Loucy (cell line): ENCODE results near the gene LMBRD2.
"Not testable (repeated sequence)": the region's sequence is repeated elsewhere in the genome, so short reads cannot be mapped to it uniquely, and the experiment has no call there.

ENCODE experiments used
- H2AFZ ChIP-seq: fragments of 200-600 bp; sonication (generic); 2 replicates; pipeline ENCODE4 v1.6.0; 2016; ENCODE audit warnings: antibody characterized with exemption, mild to moderate bottlenecking, low read length, moderate library complexity
- H3F3A ChIP-seq: fragments of 200-600 bp; 2 replicates; pipeline ENCODE4 v1.6.0; 2016; ENCODE audit warnings: antibody characterized with exemption, low read depth, mild to moderate bottlenecking
- H3K27me3 ChIP-seq: fragments of 200-600 bp; sonication (generic); 2 replicates; pipeline ENCODE4 v1.6.1; 2014; ENCODE audit warnings: low read length, mild to moderate bottlenecking; ENCODE audit not compliant: insufficient read depth, poor library complexity, severe bottlenecking
- H3K36me3 ChIP-seq: fragments of 200-600 bp; sonication (generic); 2 replicates; pipeline ENCODE4 v1.6.1; 2016; ENCODE audit warnings: low read length; ENCODE audit not compliant: insufficient read depth
- H3K4me1 ChIP-seq: fragments of 200-600 bp; sonication (generic); 2 replicates; pipeline ENCODE4 v1.5.1; 2014; ENCODE audit warnings: low read length, mild to moderate bottlenecking; ENCODE audit not compliant: insufficient read depth, poor library complexity, severe bottlenecking
- H3K4me2 ChIP-seq: fragments of 200-600 bp; sonication (generic); 2 replicates; pipeline ENCODE4 v1.6.0; 2014; ENCODE audit warnings: antibody characterized with exemption, low read length, low read depth, mild to moderate bottlenecking; ENCODE audit not compliant: poor library complexity, severe bottlenecking
- H3K4me3 ChIP-seq: fragments of 200-600 bp; sonication (generic); 2 replicates; pipeline ENCODE4 v1.5.1; 2014; ENCODE audit warnings: low read length, mild to moderate bottlenecking, mixed read lengths; ENCODE audit not compliant: poor library complexity, severe bottlenecking
- H3K79me2 ChIP-seq: fragments of 200-600 bp; sonication (generic); 2 replicates; pipeline ENCODE4 v1.6.1; 2014; ENCODE audit warnings: low read length; ENCODE audit not compliant: insufficient read depth
- H3K9ac ChIP-seq: fragments of 200-600 bp; sonication (generic); 2 replicates; pipeline ENCODE4 v1.6.0; 2014; ENCODE audit warnings: mild to moderate bottlenecking, low read depth, low read length, moderate library complexity; ENCODE audit not compliant: poor library complexity, severe bottlenecking
- H3K9me2 ChIP-seq: fragments of 200-600 bp; sonication (generic); replicated peaks from 2 replicates; pipeline ENCODE4 v1.6.1; 2016; ENCODE audit warnings: low read depth, low read length, mixed read lengths
- H3K9me3 ChIP-seq: fragments of 200-600 bp; sonication (generic); 2 replicates; pipeline ENCODE4 v1.6.1; 2014; ENCODE audit warnings: mild to moderate bottlenecking, antibody characterized with exemption, low read length, low read depth; ENCODE audit not compliant: insufficient read depth
- H4K20me1 ChIP-seq: fragments of 200-600 bp; sonication (generic); 2 replicates; pipeline ENCODE4 v1.6.0; 2014; ENCODE audit warnings: antibody characterized with exemption, low read length, mild to moderate bottlenecking; ENCODE audit not compliant: insufficient read depth, poor library complexity, severe bottlenecking
- EZH2phosphoT487 ChIP-seq: fragments of 200-600 bp; IDR thresholded peaks from 2 replicates; pipeline ENCODE4 v1.6.1; 2018; ENCODE audit warnings: antibody characterized with exemption, mild to moderate bottlenecking, moderate library complexity, borderline replicate concordance
- TF ChIP-seq, protein P1 (sequence below): fragments of 200-600 bp; sonication (generic); conservative IDR thresholded peaks from 2 replicates; pipeline ENCODE4 v1.5.1; 2014; ENCODE audit warnings: mild to moderate bottlenecking, antibody characterized with exemption, low read length

The LMBRD2 gene

DNA sequence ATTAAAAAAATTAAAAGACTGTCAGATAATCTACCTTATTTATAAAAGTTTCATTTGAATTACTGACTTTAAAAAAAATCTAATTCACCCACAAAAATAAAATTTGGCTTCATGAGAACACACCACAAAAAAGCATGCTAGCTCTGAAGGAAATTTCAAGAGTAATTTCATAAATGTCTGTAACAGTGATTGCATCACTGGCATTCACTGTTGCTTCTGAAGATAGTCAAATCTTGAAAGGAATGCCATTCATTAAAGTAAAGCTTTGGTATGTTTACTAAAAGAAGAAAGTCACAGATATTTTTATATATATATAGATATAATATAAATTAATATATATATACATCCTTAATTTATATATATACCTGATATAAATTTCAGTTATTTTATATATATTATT lies 46.6 kb upstream of the LMBRD2 start:
- H3K9me3 ChIP-seq: no peaks in the 10 kb centered on the region
- H3K4me2 ChIP-seq: no peak overlapping the region
- TF ChIP-seq, protein P1, sequence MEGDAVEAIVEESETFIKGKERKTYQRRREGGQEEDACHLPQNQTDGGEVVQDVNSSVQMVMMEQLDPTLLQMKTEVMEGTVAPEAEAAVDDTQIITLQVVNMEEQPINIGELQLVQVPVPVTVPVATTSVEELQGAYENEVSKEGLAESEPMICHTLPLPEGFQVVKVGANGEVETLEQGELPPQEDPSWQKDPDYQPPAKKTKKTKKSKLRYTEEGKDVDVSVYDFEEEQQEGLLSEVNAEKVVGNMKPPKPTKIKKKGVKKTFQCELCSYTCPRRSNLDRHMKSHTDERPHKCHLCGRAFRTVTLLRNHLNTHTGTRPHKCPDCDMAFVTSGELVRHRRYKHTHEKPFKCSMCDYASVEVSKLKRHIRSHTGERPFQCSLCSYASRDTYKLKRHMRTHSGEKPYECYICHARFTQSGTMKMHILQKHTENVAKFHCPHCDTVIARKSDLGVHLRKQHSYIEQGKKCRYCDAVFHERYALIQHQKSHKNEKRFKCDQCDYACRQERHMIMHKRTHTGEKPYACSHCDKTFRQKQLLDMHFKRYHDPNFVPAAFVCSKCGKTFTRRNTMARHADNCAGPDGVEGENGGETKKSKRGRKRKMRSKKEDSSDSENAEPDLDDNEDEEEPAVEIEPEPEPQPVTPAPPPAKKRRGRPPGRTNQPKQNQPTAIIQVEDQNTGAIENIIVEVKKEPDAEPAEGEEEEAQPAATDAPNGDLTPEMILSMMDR: no peak
- no peak for TF ChIP-seq EZH2phosphoT487
- H3K4me1 ChIP-seq: no peaks in the 10 kb centered on the region
- no peaks in the 10 kb centered on the region for H3F3A ChIP-seq
- H3K36me3 ChIP-seq: peaks cover 70% of the 10 kb centered on the region
- no peaks in the 10 kb centered on the region for H3K79me2 ChIP-seq
- H4K20me1 ChIP-seq: no peaks in the 10 kb centered on the region
- no peaks in the 10 kb centered on the region for H3K9me2 ChIP-seq
- H3K4me3 ChIP-seq: no peak overlapping the region
- no peak overlapping the region for H2AFZ ChIP-seq
- H3K9ac ChIP-seq: no peak overlapping the region
- no peaks in the 10 kb centered on the region for H3K27me3 ChIP-seq

DNA sequence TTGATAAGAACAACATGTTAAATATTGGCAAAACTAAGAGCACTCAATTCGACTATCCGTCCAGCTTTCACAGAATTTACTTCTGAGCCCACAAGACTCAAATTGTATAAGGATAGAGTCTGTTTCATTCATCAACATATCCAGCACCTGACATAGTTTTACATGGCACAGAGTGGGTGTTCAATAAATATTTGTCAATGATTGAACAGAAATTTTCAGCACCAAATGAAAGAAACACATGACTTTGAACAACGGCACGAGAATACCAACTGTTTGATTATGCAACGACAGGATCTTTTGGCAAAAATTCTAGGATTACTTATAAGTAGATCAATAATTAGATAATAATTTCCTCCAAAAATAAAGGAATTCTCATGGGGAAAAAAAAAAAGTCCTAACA lies 42.1 kb upstream of the LMBRD2 start:
- Histone ChIP-seq H4K20me1 (no peaks in the 10 kb centered on the region), H3K4me2 (no peak overlapping the region), H3K4me3 (no peak overlapping the region), H3K9me3 (no peaks in the 10 kb centered on the region), H3F3A (no peaks in the 10 kb centered on the region), H3K9me2 (no peaks in the 10 kb centered on the region), H3K9ac (no peak overlapping the region), H3K79me2 (no peaks in the 10 kb centered on the region), H3K36me3 (peaks cover 77% of the 10 kb centered on the region), H3K27me3 (no peaks in the 10 kb centered on the region), H2AFZ (no peak overlapping the region), H3K4me1 (no peaks in the 10 kb centered on the region)
- TF ChIP-seq, protein P1: no peak
- no peak for TF ChIP-seq EZH2phosphoT487

DNA sequence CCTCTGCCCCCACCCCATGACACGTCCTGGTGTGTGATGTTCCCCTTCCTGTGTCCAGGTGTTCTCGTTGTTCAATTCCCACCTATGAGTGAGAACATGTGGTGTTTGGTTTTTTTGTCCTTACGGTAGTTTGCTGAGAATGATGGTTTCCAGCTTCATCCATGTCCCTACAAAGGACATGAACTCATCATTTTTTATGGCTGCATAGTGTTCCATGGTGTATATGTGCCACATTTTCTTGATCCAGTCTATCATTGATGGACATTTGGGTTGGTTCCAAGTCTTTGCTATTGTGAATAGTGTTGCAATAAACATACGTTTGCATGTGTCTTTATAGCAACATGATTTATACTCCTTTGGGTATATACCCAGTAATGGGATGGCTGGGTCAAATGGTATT lies 32.7 kb upstream of the LMBRD2 start:
- not testable (repeated sequence) for H3K79me2 ChIP-seq, H3K9ac ChIP-seq, H3K4me3 ChIP-seq, H3K4me2 ChIP-seq, H3F3A ChIP-seq, H3K4me1 ChIP-seq, H4K20me1 ChIP-seq, H3K9me2 ChIP-seq, H3K9me3 ChIP-seq, H3K27me3 ChIP-seq, H2AFZ ChIP-seq
- peaks cover 43% of the 10 kb centered on the region for H3K36me3 ChIP-seq

DNA sequence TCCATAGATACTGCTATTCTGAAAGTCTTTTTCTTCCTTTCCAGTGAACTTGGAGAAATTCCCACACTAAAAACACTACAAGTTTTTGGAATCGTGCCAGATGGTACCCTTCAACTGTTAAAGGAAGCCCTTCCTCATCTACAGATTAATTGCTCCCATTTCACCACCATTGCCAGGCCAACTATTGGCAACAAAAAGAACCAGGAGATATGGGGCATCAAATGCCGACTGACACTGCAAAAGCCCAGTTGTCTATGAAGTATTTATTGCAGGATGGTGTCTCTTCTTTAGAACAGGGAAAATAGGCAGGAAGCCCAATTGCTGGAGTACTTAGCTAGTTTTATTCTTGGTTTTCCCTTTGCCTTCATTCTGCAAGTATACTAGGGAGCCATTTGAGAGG lies 30.1 kb upstream of the LMBRD2 start:
- Histone ChIP-seq H3K27me3 (no peaks in the 10 kb centered on the region), H3K79me2 (no peaks in the 10 kb centered on the region), H4K20me1 (no peaks in the 10 kb centered on the region), H3K9ac (no peak overlapping the region), H3F3A (no peaks in the 10 kb centered on the region), H2AFZ (no peak overlapping the region), H3K9me2 (no peaks in the 10 kb centered on the region), H3K4me3 (no peak overlapping the region), H3K4me2 (no peak overlapping the region), H3K4me1 (no peaks in the 10 kb centered on the region), H3K9me3 (no peaks in the 10 kb centered on the region), H3K36me3 (peaks cover 69% of the 10 kb centered on the region)
- no peak for TF ChIP-seq EZH2phosphoT487
- TF ChIP-seq, protein P1: no peak
